ENCODE results near the gene CCDC195. TPM values are rescaled to one million over a fixed set of nuclear protein-coding genes. Genes with fewer than 3 reads are reported as not detected.

The CCDC195 gene, protein sequence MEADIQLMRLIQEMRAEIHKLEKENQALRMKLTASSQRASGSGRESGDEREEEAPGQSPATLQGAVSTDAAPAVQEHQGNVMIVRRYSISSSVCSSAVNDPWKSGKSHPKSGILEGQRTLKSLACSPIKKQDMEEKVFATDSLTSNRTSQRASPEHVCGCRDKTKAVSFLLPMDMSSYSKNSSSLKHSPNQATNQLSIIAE
- not detected for total RNA-seq
- long read RNA-seq: 0 reads

GRCh38 chr2:224716201-224716600 is at the start of gene CCDC195:
TSS of gene CCDC195 (minus strand) at chr2:224716365. CDS start at chr2:224716365, 0 bp downstream.
- intact Hi-C loops (cut with DNase I): no loop called here
- DNase-seq (ENCODE audit: missing footprints): no peak

GRCh38 chr2:224764565-224765236 is 48.5 kb upstream of the CCDC195 start:
- DNase-seq (ENCODE audit: missing footprints) (no peak), ATAC-seq (no peak)
- intact Hi-C loops (cut with DNase I): no loop called here

More at GRCh38 chr2:224716201-224716600, at the start of gene CCDC195:
- ATAC-seq: no peak

DNA sequence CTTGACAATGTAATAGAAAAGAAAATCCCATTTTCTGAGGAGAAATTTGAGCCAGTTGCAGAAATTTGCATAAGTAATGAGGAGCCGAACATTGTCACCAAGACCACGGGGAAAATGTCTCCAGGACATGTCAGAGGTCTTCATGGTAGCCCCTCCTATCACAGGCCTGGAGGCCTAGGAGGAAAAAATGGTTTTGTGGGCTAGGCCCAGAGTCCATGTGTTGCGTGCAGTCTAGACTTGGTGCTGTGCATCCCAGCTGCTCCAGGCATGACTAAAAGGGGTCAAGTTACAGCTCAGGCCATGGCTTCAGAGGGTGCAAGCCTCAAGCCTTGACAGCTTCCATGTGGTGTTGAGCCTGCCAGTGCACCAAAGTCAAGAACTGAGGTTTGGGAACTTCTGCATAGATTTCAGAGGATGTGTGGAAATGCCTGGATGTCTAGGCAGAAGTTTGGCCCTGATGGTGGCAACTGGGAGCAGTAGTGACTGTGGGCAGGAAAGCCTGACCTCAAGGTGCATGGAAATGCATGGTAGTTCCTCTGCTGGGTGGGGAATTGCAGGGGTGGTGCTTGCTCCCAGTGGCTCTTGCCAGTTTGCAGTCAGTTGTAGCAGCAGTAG is 41.9 kb upstream of the CCDC195 start:
- no peak for DNase-seq (ENCODE audit: missing footprints)
- intact Hi-C loops (cut with DNase I): no loop called here
- no peak for ATAC-seq

- DNase-seq (ENCODE audit: missing footprints) (no peak), ATAC-seq (peak; percentile 91)
- intact Hi-C loops (cut with DNase I): no loop called here
Observed at GRCh38 chr2:224753743-224754540, 37.8 kb upstream of the CCDC195 start.

- ATAC-seq (no peak), DNase-seq (ENCODE audit: missing footprints) (no peak)
- intact Hi-C loops (cut with DNase I): no loop called here
Observed at GRCh38 chr2:224751996-224752698, 36.0 kb upstream of the CCDC195 start.

DNA sequence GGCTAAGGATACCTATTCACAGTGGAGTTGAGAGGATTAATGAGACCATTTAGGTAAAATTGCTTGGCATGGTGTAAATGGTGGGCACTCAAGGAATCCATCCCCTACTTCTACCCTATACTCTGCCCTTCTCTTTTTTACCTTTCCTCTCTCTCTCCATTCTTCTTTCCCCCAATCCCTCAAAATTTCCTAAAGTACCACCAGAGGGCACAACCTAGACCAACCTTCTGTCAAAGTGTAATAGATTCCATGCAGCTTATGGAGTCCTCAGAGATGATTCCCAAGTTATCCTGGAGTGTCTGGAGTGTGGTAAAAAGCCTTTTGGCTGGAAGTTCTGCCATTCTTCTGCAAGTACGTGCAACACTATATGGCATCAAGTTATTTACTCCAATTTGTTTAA is 33.0 kb upstream of the CCDC195 start:
- DNase-seq (ENCODE audit: missing footprints): no peak
- intact Hi-C loops (cut with DNase I): no loop called here
- no peak for ATAC-seq

DNA sequence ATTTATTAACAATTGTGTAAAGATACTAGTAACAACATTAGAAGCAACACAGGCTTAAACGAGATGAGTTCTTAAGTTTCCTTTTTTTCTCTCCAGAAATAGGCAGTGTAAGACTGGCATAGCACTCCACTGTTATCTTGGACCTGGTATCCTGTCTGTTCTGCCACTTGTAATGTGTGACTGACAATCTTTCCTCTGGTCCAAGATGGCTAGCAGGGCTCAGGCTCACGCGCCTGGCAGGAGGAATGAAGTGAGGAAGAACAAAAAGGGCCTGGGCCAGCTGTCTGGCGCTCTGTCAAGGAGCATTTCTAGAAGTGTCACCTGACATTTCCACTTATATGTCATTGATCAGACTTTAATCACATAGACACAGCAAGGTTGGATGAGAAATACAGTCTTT is 31.6 kb upstream of the CCDC195 start:
- ATAC-seq: no peak
- DNase-seq (ENCODE audit: missing footprints): no peak
- intact Hi-C loops (cut with DNase I): no loop called here

- intact Hi-C loops (cut with DNase I): no loop called here
- no peak for DNase-seq (ENCODE audit: missing footprints)
Observed at GRCh38 chr2:224736227-224736626, 20.1 kb upstream of the CCDC195 start.

GRCh38 chr2:224734949-224735348 is 18.8 kb upstream of the CCDC195 start:
- DNase-seq (ENCODE audit: missing footprints): no peak
- intact Hi-C loops (cut with DNase I): no loop called here
- no peak for ATAC-seq

More at GRCh38 chr2:224736227-224736626, 20.1 kb upstream of the CCDC195 start:
- ATAC-seq: no peak

GRCh38 chr2:224731665-224732064 is 15.5 kb upstream of the CCDC195 start:
- DNase-seq (ENCODE audit: missing footprints) (no peak), ATAC-seq (no peak)
- intact Hi-C loops (cut with DNase I): no loop called here

GRCh38 chr2:224729435-224729834 is 13.3 kb upstream of the CCDC195 start:
- intact Hi-C loops (cut with DNase I): no loop called here
- no peak for DNase-seq (ENCODE audit: missing footprints)
- no peak for ATAC-seq

GRCh38 chr2:224724331-224724730 is 8.2 kb upstream of the CCDC195 start:
- intact Hi-C loops (cut with DNase I): no loop called here
- DNase-seq (ENCODE audit: missing footprints) (no peak), ATAC-seq (no peak)

DNA sequence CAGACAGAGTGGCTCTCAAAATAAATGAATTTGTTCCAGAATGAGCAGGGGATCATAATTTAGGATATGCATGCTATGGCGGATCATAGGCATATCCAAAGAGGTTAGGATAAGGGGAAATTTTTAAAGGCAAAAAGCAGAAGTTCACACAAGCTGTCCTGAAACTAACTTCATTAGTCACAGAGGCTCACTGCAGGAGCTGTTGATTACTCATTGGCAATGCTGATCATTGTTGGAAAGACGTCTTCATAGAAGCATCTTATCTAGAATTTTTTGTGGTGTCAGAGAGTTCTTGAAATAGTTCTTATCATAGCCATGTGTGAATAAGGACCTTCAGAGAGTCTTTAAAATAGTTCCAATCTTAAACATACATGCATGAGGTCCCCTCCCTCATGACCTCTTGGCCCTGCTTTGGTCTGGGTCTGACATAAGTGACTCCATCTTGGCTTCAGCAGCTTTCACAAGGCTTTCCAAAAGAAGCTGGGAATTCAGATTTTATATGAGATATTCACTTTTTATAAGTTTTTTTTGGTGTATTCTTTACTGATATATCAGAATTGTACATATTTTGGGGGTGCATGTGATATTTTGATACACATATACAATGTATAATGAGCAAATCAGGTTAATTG is 7.5 kb upstream of the CCDC195 start:
- ATAC-seq: no peak
- intact Hi-C loops (cut with DNase I): no loop called here
- DNase-seq (ENCODE audit: missing footprints): no peak

DNA sequence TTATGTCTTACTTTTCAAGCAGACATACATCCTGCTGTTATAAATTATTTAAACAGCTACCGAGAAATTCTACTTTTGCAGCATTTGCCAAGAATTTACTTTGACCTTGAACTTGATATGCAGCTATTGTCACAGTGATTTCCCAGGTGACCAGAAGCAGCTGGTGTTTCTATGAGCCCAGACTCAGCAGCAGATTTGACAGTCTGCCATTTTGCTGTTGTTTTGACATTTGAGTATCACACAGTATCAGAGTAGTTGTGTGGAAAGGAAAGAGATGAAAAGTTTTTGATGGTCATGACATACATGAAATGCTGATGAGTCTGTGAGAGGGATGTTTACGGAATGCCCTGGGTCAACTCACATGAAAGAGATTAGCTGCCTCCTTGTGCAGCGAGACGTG is 6.6 kb upstream of the CCDC195 start:
- intact Hi-C loops (cut with DNase I): no loop called here
- ATAC-seq (no peak), DNase-seq (ENCODE audit: missing footprints) (no peak)

GRCh38 chr2:224722250-224722649 is 6.1 kb upstream of the CCDC195 start:
- DNase-seq (ENCODE audit: missing footprints) (no peak), ATAC-seq (no peak)
- intact Hi-C loops (cut with DNase I): no loop called here

DNA sequence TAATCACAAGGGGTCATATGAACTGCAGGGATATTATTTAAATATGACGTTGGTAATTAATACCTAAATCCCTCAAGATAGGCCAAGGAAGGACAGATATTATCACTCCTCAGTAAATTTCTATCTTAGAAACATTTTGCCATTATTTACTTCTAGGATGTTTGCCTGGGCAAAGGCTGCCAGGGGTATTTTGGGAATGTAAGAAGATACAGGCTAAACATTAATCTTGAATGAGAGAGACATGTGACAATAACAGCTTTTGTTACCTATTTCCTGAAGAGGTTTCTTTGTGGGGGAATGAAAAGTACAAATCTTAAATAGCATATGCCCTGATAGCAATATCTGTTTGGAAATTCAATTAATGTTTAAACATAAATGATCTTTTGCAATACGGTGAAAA is 756 bp upstream of the CCDC195 start:
- intact Hi-C loops (cut with DNase I): no loop called here
- DNase-seq (ENCODE audit: missing footprints) (no peak), ATAC-seq (no peak)

GRCh38 chr2:224711859-224712665 is 4.1 kb downstream of the CCDC195 start:
- ATAC-seq: peak; percentile 72
- DNase-seq (ENCODE audit: missing footprints): no peak
- intact Hi-C loops (cut with DNase I): no loop called here

GRCh38 chr2:224711381-224711780 is 4.8 kb downstream of the CCDC195 start:
- intact Hi-C loops (cut with DNase I): no loop called here
- no peak for DNase-seq (ENCODE audit: missing footprints)
- no peak for ATAC-seq
